Left hindlimb (tissue), 1 donor: ENCODE results near the gene GPR22.

Experiments used
- DNase-seq: peaks from one replicate; pipeline ENCODE4 v3.0.0-alpha.2; 2018

Gene GPR22

DNA sequence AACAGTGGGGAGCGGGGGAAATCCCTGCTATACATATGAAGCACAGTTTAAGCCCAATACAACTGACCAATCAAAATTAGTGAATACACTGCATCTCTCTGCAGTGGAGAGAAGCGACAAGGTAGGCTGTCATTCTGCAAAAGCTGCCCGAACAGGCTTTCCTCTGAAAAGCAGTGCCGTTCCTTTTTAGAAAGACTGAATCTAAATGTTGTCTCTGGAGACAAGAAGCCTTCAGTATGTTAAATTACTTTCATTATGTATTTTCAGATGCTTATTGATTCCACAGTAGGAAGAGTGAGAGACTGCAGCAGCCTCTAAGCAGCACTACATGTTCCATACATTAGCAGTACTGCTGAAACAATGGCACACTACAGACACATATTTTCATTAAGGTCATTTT is at the start of gene GPR22:
Gene GPR22 (plus strand): TSS at position 129 of the 400 bp plus-strand sequence. CDS start 4,004 bp downstream, outside the sequence.
- no peak for DNase-seq

DNA sequence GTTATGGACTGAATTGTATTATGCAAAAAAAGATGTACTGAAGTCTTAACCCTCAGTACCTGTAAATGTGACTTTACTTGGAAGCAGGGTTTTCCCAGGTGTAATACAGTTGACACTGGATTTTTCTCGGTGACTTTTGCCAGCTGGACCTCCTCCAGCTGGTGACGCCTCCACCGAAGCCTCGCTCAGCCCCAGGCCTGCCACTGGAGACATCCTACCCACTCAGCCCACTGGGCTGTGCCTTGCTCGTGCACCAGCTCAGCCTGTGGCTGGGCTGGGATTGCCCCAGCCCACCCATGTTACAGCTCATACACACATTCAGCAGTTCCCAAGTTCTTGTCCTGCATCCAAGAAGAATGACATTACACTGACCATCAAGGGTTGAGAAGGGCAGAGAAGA is 42.4 kb upstream of the GPR22 start:
- no peak for DNase-seq

DNA sequence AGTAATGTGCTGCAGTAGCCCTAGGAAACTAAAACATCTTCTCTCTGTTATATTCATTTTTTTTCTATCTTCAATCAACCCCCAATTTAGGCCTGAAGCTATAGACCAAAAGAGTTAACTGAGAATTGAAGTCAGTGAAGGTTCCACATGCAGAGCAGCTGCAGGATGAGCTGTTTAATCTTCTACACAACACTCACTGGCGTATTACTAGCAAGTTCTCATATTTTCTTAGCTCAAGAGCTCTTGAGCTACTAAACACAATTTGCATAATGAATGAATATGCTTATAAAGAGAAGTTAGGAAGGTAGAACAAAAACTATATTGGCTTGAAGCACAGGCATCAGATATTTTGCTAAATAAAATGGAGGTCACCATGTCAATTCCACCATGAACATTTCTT is 41.2 kb upstream of the GPR22 start:
- DNase-seq = no peak

GRCh38 chr7:107430057-107430456 is 39.8 kb upstream of the GPR22 start:
- no peak for DNase-seq

DNA sequence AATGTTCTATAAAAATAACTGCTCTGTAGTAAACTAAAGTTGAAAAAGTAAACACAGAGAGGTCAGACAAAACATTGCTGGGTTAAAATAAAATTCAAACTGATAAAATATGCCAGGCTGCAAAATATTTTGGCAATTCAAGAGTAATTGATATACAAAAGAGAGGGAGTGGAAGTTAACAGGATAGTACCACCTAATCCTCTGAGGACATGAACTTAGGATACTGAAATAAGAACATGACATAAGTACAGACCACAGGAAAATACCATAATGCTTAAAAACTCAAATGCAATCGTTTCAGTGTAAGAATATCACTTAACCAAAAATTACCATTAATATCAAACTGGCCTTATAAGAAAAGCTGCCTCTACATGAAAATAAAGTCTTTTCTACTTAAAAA is 37.6 kb upstream of the GPR22 start:
- DNase-seq = no peak

GRCh38 chr7:107435749-107436148 is 34.1 kb upstream of the GPR22 start:
- no peak for DNase-seq

- DNase-seq = no peak
Measured at GRCh38 chr7:107439025-107439424, 30.8 kb upstream of the GPR22 start.

DNA sequence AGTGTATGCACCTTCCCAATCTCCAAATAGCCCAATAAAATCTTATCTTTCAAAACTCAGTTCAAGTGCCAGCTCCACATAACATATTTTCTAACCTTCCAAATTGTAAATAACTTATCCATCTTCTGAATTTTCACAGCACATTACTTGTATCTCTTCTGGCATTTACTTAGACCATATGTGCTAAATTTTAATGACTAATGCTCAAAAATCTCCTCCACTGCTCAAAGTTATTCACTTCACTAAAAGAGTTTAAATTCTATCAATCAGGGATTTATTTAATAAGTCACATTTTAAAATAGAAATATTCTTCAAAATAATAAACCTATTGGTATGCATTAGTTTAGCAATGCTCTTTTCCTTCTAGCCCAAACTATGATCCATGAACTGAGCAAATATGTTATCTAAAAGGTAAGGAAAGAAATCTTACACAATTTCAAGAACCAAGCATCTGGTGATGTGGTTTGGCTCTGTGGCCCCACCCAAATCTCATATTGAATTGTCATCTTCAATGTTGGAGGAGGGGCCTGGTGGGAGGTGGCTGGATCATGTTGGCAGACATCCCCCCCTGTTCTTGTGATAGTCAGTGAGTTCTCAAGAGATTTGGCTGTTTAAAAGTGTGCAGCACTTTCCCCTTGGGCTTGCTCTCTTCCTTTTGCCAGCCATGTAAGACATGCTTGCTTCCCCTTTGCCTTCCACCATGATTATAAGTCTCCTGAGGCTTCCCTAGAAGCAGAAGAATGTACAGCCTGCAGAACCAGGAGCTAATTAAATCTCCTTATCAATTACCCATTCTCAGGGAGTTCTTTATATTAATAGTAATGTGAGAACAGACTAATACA is 28.1 kb upstream of the GPR22 start:
- DNase-seq = no peak

DNA sequence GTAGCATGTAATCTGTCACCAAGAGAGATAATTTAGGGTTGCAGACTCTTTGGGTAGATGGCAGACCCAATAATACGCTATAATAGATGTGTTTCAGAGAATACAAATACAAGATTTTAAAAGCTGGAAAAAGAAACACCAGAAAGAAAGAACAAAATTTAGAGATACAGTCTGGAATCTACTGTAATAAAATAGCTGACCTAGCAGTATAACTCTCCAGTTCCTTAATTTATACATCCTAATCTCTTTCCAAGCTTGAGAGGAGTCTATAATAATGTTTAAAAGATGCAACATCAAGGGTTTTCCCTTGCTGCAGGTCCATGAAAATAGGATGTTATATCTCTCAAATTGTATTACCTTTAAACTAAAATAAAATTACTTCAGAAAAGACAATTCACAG is 27.2 kb upstream of the GPR22 start:
- DNase-seq = no peak

DNA sequence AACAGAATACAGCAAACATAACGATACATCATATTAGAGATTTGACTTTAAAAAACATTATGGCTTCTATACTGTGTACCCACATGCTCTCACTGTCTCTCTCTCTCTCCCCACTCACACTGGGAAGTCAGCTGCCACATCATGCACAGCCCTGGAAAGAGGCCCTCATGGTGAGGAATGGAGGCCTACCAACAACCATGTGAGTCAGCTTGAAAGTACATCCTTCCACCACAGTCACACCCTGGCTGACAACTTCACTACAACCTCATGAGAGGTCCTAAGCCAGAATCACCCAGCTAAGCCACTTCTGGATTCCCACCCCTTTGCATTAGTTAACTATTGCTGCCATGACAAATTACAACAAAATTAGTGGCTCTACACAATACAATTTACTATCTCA is 23.3 kb upstream of the GPR22 start:
- DNase-seq = no peak

DNA sequence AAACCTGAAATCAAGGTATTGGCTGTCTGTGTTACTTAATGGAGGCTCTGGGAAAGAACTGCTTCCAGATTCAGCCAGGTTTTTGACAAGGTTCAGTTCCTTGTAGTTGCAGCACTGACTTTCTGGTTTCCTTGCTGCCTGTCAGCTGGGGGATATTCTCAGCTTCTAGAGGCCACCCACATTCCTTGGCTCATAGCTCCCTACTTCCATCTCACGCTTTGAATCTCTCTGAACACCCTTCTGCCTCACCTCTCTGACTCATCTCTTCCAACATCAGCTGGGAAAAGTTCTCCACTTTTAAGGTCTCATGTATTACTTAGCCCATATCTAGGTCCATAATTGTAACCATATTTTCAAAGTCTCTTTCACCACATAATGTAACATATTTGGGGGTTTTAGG is 22.9 kb upstream of the GPR22 start:
- DNase-seq = no peak

GRCh38 chr7:107450970-107451369 is 18.9 kb upstream of the GPR22 start:
- no peak for DNase-seq

GRCh38 chr7:107453388-107453787 is 16.5 kb upstream of the GPR22 start:
- DNase-seq = no peak

DNA sequence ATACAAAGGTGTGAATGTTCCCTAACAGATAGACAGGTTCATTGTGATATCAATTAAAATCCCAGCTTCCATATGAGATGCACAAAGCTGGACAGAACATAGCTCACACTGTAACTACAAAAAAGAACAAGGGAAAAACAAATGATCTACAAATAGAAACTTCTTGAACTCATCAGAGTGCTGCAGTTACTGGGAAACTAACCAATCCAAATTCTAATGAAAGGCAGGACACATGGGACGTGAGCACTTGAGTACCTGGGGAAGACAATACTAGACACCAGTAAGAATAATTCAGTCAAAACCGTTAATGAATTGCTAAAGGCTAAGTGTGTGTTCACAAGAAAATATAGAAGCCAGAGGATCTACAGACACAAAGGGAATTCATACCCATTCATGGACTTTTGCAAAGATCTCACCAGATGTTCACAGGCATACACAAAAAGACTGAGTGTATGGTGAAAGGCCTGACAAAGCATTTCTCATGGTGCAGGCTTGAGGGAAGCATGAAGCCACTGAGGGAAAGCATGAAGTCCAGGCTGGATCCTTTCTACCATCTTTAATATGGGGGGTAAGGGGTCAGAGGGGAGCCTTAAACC is 7.8 kb upstream of the GPR22 start:
- DNase-seq = no peak

DNA sequence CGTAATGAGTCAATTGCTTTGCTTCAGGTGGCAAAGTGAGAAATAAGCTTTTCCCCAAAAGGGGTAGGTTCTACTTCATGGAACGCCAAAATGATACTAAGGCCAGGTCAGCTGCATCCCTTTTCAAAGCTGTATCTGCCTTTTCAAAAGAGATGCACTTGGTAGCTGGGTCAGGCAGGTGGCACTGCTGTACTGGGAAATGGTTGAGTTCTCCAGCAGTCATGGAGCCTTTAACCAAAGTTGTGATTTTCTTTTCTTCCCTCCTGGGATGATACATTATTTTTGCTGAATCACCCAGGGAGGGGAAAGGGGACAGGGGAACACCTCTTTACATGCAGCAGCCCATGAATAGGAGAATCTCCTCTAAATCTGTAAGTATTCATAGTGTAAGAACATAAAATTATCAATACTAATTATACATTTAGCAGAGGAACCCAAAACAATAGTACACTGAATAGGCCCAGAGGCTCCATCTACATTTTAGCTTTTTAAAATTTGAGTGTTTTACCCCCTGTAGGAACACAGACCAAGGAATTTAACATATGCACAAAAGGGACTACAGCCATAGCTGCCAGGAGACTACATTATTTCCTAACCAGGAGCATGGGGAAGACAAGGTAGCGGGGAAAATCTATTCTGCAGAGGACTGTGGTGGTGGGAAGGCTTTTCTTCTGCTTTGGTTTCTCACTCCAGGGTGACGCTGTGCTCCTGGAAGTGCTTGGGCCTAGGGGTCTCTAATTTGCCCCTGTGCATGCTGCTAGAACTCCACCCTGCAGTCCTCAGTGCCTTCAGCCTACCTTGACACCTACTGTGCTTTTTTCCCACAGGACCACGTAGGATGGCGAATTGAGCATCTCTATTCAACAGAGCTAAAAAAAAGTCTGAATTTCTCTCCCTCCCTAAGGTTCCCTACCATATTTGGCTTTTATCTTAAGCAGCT is 6.4 kb upstream of the GPR22 start:
- DNase-seq = peak; percentile 47

- no peak for DNase-seq
Measured at GRCh38 chr7:107464666-107465226, 5.1 kb upstream of the GPR22 start.

DNA sequence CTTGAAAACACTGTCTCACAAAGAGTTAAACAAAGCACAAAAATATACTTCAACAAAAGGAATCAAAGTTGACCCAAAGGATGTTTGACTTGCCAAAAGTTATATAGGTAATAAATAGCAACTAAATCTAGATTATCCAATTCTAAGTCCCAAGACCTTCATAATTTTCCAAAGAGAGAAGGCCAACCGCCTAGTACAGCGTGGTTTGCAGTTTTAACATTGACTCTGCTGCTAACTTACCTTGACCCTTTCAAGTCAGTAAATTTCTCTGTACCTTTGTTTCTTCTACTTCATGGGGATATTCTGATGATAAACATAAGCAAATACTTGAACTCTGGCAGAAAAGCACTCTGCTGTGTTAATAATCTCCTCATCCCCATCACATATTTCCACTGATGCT is 1.9 kb upstream of the GPR22 start:
- DNase-seq = no peak

DNA sequence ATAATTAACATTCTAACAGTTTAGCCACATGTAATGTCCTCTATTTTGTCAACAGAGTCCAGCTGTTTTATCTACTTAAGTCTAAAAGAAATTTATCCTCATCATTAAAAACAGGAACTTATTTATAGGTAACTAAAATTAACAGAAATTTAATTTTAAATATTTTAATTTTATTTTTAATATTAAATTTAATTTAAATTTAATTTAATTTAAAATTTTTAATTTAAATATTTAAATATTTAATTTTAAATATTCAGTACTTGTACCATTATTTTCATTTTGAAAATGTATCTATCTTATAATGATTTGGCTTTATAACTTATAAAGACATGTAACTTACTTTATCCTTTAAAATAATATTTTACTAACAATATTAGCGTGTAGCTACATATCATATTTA is 1.0 kb upstream of the GPR22 start:
- no peak for DNase-seq

- DNase-seq = no peak
Measured at GRCh38 chr7:107471292-107472070, 1.6 kb downstream of the GPR22 start.

DNA sequence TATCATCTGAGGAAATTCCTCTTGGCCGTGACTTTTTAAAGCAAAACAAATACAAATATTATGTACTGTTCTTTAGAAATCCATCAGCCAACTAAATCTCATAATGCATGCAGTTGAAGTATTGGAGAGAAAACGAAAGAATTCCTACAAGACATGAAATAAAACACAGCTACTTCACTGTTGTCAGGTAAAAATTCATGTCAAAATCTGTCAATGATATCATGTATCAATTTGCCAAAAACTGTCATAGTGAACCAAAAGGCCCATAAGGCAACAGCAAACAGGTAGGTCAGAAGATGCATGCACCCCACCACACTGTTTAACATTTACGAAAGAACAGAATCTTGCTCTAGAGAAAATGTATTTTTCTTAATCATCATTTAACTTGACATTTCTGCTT is 2.3 kb downstream of the GPR22 start:
- DNase-seq = no peak

GRCh38 chr7:107474104-107474521 is 4.3 kb downstream of the GPR22 start:
- no peak for DNase-seq

DNA sequence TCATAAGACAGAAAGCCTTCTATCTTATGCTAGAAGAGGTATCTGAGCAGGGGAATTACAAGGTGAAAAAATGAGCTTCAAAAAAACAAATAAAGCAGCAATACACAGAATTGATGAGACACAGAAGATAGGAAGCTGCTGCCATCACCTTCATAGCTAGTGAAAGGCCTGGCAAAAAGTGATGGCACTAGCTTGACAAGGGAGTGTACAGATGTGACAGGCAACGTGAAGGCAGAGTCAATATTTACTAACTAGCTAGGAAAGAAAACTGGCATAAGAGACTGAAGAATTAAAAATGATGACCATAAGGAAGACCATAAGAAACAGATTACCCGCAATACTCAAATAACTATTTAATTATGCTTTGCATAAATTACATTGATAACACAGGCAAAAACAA is 9.4 kb downstream of the GPR22 start:
- DNase-seq = no peak
